ENCODE results near the gene ABCA1.

DNA sequence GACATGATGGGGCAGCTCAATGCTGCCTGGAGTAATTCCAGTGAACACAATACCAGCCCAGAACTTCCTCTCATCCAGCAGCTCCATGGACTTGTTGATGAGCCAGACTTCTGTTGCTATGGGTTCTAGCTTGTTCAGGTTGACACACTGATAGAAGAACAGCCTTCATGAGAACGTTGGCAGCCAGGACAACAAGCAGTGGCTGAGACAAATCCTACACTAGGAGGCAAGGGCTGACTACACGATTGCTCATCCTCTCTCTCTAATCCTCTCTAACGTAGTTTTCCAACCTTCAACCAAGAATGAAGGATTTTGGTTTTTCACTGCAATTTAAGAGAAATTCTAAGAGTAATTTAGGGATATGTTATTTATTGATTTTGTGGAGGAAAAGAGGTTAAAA lies 96.3 kb downstream of the ABCA1 start:
- TF ChIP-seq, protein P1, sequence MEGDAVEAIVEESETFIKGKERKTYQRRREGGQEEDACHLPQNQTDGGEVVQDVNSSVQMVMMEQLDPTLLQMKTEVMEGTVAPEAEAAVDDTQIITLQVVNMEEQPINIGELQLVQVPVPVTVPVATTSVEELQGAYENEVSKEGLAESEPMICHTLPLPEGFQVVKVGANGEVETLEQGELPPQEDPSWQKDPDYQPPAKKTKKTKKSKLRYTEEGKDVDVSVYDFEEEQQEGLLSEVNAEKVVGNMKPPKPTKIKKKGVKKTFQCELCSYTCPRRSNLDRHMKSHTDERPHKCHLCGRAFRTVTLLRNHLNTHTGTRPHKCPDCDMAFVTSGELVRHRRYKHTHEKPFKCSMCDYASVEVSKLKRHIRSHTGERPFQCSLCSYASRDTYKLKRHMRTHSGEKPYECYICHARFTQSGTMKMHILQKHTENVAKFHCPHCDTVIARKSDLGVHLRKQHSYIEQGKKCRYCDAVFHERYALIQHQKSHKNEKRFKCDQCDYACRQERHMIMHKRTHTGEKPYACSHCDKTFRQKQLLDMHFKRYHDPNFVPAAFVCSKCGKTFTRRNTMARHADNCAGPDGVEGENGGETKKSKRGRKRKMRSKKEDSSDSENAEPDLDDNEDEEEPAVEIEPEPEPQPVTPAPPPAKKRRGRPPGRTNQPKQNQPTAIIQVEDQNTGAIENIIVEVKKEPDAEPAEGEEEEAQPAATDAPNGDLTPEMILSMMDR (IDR thresholded peaks at IDR 0.05): no peak
- no peak for TF ChIP-seq POLR2A (IDR thresholded peaks at IDR 0.05)
